ENCODE results near the gene SLC4A4.

SLC4A4 gene

GRCh38 chr4:71368906-71369305 lies 30.1 kb downstream of the SLC4A4 start:
- no peak for TF ChIP-seq CTCF (IDR thresholded peaks at IDR 0.05; ENCODE audit: insufficient read depth, low read length, poor library complexity, severe bottlenecking)
- DNase-seq (ENCODE audit: extremely low read depth, insufficient read length), result no peak
- no peaks in the 10 kb centered on the region for H3K36me3 ChIP-seq (ENCODE audit: control insufficient read depth, insufficient read depth, low read length)

GRCh38 chr4:71369536-71369935 lies 30.7 kb downstream of the SLC4A4 start:
- no peak for TF ChIP-seq CTCF (IDR thresholded peaks at IDR 0.05; ENCODE audit: insufficient read depth, low read length, poor library complexity, severe bottlenecking)
- no peaks in the 10 kb centered on the region for H3K36me3 ChIP-seq (ENCODE audit: control insufficient read depth, insufficient read depth, low read length)
- no peak for DNase-seq (ENCODE audit: extremely low read depth, insufficient read length)
- no peak overlapping the region for H3K4me3 ChIP-seq (replicated peaks; ENCODE audit: low read depth, low read length)
- H3K27me3 ChIP-seq (replicated peaks; ENCODE audit: control insufficient read depth, insufficient read depth, low read length), result no peaks in the 10 kb centered on the region

More at GRCh38 chr4:71368906-71369305, 30.1 kb downstream of the SLC4A4 start:
- Histone ChIP-seq H3K4me3 (replicated peaks; ENCODE audit: low read depth, low read length) (no peak overlapping the region), H3K27me3 (replicated peaks; ENCODE audit: control insufficient read depth, insufficient read depth, low read length) (no peaks in the 10 kb centered on the region)

GRCh38 chr4:71375494-71375893 lies 36.7 kb downstream of the SLC4A4 start:
- DNase-seq (ENCODE audit: extremely low read depth, insufficient read length), result no peak
- Histone ChIP-seq H3K27me3 (replicated peaks; ENCODE audit: control insufficient read depth, insufficient read depth, low read length) (no peaks in the 10 kb centered on the region), H3K4me3 (replicated peaks; ENCODE audit: low read depth, low read length) (no peak overlapping the region), H3K36me3 (ENCODE audit: control insufficient read depth, insufficient read depth, low read length) (no peaks in the 10 kb centered on the region)
- no peak for TF ChIP-seq CTCF (IDR thresholded peaks at IDR 0.05; ENCODE audit: insufficient read depth, low read length, poor library complexity, severe bottlenecking)

- Histone ChIP-seq H3K36me3 (ENCODE audit: control insufficient read depth, insufficient read depth, low read length) (no peaks in the 10 kb centered on the region), H3K4me3 (replicated peaks; ENCODE audit: low read depth, low read length) (no peak overlapping the region), H3K27me3 (replicated peaks; ENCODE audit: control insufficient read depth, insufficient read depth, low read length) (no peaks in the 10 kb centered on the region)
- TF ChIP-seq CTCF (IDR thresholded peaks at IDR 0.05; ENCODE audit: insufficient read depth, low read length, poor library complexity, severe bottlenecking), result no peak
- DNase-seq (ENCODE audit: extremely low read depth, insufficient read length), result no peak
Measured at GRCh38 chr4:71377561-71377960, 38.7 kb downstream of the SLC4A4 start.

- DNase-seq (ENCODE audit: extremely low read depth, insufficient read length), result no peak
- Histone ChIP-seq H3K27me3 (replicated peaks; ENCODE audit: control insufficient read depth, insufficient read depth, low read length) (no peaks in the 10 kb centered on the region), H3K4me3 (replicated peaks; ENCODE audit: low read depth, low read length) (no peak overlapping the region), H3K36me3 (ENCODE audit: control insufficient read depth, insufficient read depth, low read length) (no peaks in the 10 kb centered on the region)
- no peak for TF ChIP-seq CTCF (IDR thresholded peaks at IDR 0.05; ENCODE audit: insufficient read depth, low read length, poor library complexity, severe bottlenecking)
Measured at GRCh38 chr4:71379126-71379525, 40.3 kb downstream of the SLC4A4 start.

- TF ChIP-seq CTCF (IDR thresholded peaks at IDR 0.05; ENCODE audit: insufficient read depth, low read length, poor library complexity, severe bottlenecking), result no peak
- Histone ChIP-seq H3K4me3 (replicated peaks; ENCODE audit: low read depth, low read length) (no peak overlapping the region), H3K27me3 (replicated peaks; ENCODE audit: control insufficient read depth, insufficient read depth, low read length) (no peaks in the 10 kb centered on the region), H3K36me3 (ENCODE audit: control insufficient read depth, insufficient read depth, low read length) (no peaks in the 10 kb centered on the region)
- no peak for DNase-seq (ENCODE audit: extremely low read depth, insufficient read length)
Measured at GRCh38 chr4:71380788-71381187, 42.0 kb downstream of the SLC4A4 start.
